GM18520 (cell line): ENCODE data around the gene SYK.

ENCODE experiments used
- ATAC-seq: cut with Tn5 transposase; IDR thresholded peaks from one replicate; pipeline ENCODE4 v1.9.1; 2021; ENCODE audit not compliant: unreplicated experiment

SYK gene

GRCh38 chr9:90821697-90822096 lies 20.1 kb downstream of the SYK start:
- no peak for ATAC-seq

DNA sequence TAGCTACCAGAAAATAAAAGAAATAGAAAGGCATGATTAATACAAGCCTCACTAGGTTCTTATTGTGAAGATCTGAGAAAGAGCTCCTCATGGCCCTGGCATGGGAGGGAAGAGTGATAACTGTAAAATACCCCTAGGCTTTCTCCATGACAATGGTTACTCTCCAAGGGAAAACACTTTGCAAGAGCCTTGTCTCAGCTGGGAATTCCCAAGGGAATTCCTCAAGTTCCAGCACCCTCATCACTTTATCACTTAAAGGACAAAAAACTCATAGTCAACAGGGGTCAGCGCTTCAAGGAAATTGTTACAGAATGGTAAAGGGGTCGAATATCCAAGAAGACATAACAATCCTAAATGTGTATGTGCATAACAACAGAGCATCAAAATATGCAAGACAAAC lies 21.2 kb downstream of the SYK start:
- ATAC-seq = no peak

DNA sequence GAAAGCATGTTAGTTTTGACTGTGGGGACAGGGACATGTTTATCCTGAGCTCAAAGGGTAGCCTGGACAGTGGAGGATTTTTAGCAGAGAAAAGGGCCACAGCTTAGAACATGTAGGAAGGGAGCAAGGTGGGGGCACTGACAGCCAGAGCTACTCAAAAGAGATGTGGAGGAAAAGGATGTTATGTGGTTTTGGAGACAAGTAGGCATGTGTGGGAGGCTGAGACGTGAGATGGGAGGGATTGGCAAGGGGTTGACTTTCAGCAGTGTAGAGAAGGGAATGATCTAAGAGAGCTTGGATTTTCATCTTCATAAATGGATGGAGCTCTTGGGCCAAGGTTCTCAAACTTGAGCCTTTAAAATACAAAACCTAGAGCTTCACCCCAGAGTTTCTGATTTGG lies 24.0 kb downstream of the SYK start:
- no peak for ATAC-seq

DNA sequence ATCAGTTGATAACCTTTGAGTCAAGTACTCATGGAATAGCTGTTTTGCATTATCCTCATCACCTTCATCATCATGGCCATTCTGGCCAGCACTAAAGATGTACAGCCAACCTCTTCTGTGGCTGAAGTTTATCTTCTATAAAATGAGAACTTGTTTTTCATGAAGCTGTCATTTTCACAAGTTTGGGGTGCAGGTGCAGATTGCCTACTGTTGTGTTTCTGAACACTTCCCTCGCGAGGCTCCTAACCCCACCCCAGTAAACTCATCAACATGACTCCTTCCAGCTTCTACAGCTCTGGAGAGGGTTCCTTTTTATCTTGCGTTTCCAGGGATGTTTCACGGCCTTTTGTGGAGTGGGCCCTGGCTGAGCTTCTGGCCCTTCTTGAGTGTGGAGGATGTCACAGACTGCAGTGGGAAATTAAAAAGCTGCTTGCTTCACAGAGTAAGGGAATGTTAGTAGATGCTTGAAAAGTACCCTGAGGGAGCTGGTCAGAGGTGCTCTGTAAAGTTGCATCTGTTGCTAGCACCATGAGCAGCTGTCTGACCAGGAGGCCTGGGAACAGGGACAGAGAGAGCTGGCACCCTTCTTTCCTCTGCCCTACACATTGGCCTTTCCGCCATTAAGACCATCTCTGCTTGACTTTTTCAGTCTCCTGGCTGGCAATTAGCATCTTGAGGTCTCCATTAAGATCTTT lies 24.9 kb downstream of the SYK start:
- ATAC-seq = no peak

DNA sequence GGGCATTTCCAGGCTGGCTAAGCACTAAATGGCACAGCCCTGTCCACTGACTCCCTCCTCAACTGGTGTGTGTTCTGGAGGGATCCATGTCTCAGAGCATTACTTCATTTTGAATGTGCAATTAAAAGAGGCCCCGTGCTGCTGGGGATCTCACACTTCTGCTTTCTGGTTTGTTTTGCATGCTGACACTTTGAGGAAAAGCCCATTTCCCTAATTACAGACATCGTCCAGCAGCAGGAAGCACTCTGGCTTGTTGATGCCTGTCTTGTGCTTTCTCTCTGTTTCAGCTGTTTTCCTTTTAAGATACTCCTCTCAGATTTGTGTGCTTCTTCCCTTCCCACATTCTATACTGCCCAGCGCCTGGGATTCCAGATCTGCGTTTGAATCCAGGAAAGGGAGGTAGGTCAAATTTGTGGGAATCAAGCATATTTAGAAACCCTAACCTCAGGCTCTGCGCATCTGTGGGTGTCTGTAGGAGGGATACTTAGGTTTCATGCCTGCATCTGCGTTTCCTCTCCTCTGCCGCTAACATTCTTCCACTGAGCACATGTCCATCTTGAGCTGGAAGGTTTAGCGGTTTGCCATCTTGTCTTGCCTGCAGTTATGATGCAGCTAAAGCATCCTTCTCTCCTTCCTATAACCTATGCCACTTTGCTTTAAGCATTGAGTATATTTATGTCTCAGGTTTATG lies 25.7 kb downstream of the SYK start:
- ATAC-seq = no peak

GRCh38 chr9:90830051-90830450 lies 28.4 kb downstream of the SYK start:
- no peak for ATAC-seq

GRCh38 chr9:90830977-90831376 lies 29.4 kb downstream of the SYK start:
- no peak for ATAC-seq

- ATAC-seq = no peak
Observed at GRCh38 chr9:90832261-90832660, 30.6 kb downstream of the SYK start.

- no peak for ATAC-seq
Observed at GRCh38 chr9:90834828-90835595, 33.4 kb downstream of the SYK start.

GRCh38 chr9:90836411-90837080 lies 34.9 kb downstream of the SYK start:
- ATAC-seq = no peak

GRCh38 chr9:90838098-90838497 lies 36.5 kb downstream of the SYK start:
- no peak for ATAC-seq

- no peak for ATAC-seq
Observed at GRCh38 chr9:90838581-90839154, 37.0 kb downstream of the SYK start.

DNA sequence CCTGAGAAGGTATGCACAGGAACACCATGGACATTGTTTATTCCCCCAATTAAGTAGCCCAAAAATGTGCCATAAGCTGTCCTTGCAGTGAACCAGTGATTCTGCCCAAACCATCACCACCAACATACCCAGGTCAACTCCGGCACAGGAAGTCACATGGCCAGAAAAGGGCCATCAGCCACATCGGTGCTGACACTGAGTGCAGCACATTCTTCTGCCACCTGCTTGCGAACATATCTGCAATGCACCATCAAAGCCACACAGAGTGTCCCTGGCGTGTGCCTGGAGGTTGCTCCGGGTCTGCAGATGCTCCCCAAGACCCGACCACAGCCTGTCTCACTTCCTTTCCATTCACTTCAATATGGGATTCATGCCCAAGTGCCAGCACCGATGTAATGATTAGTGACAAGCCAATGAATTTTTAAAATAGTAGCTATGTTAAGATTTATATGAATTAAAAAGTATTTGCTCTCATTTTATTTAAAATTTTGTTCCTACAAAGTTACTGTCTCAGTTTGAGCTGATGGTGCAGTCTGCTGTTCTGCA lies 37.6 kb downstream of the SYK start:
- ATAC-seq = no peak

- ATAC-seq = no peak
Observed at GRCh38 chr9:90840696-90841095, 39.1 kb downstream of the SYK start.

DNA sequence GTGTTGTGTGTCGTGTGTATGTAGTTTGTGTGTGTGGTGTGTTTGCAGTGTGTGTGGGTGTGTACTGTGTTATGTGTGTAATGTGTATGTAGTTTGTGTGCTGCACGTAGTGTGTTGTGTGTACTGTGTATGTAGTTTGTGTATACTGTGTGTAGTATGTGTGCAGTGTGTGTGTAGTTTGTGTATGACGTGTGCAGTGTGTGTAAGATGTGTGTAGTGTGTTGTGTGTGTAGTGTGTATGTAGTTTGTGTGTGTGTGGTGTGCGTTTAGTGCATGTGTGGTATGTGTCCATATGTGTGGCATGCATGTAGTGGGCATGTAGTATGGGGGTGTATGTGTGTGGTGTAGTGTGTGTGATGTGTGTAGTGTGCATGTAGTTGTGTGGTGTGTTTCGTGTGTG lies 39.6 kb downstream of the SYK start:
- no peak for ATAC-seq

DNA sequence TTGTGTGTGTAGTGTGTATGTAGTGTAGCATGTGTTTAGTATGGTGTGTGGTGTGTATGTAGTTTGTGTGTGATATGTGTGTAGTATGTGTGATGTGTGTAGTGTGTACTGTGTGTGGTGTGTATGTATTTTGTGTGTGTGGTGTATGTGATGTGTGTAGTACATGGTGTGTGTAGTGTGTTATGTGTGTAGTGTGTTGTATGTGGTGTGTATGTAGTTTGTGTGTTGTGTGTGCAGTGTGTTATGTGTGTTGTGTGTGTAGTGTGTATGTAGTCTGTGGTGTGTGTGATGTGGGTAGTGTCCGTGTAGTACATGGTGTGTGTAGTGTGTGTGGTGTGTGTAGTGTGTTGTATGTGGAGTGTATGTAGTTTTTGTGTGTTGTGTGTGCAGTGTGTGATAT lies 40.0 kb downstream of the SYK start:
- no peak for ATAC-seq

DNA sequence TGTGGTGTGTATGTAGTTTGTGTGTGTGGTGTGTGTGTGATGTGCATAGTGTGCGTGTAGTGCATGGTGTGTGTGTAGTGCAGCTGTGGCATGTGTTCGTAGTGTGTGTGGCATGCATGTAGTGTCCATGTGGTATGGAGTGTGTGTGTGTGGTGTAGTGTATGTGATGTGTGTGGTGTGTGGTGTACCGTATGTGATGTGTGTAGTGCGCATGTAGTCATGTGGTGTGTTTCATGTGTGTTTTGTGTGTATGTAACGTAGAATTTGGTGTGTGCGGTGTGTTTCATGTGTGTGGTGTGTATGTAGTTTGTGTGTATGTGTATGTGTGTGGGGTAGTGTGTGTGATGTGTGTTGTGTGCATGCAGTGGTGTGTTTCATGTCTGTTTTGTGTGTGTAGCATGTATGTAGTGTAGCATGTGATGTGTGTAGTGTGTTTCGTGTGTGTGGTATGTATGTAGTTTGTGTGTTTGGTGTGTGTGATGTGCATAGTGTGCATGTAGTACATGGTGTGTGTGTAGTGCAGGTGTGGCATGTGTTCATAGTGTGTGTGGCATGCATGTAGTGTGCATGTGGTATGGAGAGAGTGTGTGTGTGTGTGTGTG lies 40.7 kb downstream of the SYK start:
- ATAC-seq = no peak

DNA sequence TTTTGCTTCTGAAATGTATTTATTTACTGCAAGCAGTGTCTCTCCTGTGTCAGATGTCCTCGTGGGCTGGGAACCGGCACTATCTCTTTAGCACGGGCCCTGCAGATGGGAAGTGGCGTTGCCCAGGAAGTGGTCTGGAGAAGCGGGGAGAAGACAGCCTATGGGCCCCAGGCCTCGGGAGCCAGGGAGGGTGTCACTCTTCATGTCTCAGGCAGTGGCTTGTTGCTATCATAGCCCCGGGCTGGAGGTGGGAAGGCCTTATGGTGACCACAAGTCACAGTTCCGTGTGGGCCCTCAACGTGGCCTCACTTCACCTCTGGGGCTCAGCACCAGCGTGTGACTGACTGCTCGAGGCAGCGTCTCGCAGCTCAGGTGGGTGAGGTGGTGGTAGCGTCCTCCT lies 41.4 kb downstream of the SYK start:
- no peak for ATAC-seq

DNA sequence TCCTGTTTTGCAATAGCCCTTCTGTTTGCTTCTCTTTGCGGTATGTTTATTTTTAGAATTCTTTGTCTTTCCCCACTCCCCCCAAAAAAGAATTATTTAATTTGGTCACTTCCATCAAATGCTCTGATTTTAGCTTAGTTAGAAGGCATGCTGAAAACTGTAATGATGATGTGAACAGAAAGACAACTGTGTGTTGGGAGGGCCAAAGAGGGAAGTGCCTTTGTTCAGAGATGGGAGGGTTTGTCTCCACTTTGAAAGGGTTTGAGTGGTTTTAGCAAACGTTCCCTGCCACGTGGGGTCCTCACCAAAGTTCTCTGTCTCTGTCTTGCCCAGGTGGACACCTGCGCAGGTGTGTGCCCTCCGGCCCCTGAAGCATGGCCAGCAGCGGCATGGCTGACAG lies 41.9 kb downstream of the SYK start:
- ATAC-seq = no peak

DNA sequence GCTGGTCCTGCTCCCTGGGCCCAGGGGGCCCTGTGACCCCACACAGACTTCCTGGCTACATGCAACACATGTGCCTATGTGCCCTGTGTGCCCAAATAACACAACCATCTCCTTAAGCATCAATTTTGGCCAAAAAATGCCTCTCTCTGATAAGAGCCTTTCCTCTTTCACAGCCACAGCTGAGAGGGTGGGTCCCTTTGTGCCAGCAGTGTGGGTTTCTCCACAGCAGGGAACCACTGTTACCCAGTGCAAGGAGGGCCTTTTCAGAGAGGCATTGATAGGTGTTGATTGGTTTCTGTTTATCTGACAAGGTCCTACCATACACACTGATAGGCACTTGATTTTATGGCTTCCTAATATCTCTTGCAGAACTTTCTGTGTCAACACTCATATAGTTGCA lies 42.7 kb downstream of the SYK start:
- ATAC-seq = no peak
